H9 (cell line): Measurements from ENCODE around the gene ZNF491. TPM values are rescaled to one million over a fixed set of nuclear protein-coding genes. Genes with fewer than 3 reads are reported as not detected.

Experiments
- DNase-seq: peaks from one replicate; pipeline ENCODE4 v3.0.0-alpha.2; 2017
- H2AFZ ChIP-seq: one replicate; pipeline ENCODE4 v1.6.1; 2013; ENCODE audit warnings: mild to moderate bottlenecking, low read length, control low read depth, moderate library complexity
- H2AK5ac ChIP-seq: 2 replicates; pipeline ENCODE4 v1.6.1; 2013; ENCODE audit warnings: low read length, control low read depth, mixed read lengths; ENCODE audit not compliant: insufficient read length
- H2BK120ac ChIP-seq: one replicate; pipeline ENCODE4 v1.6.1; 2013; ENCODE audit warnings: low read depth, mild to moderate bottlenecking, low read length, control low read depth, inconsistent platforms; ENCODE audit not compliant: poor library complexity, severe bottlenecking
- H2BK12ac ChIP-seq: 2 replicates; pipeline ENCODE4 v1.6.1; 2013; ENCODE audit warnings: low read length, control low read depth, mixed read lengths, low read depth; ENCODE audit not compliant: insufficient read length
- H2BK15ac ChIP-seq: 2 replicates; pipeline ENCODE4 v1.6.1; 2013; ENCODE audit warnings: low read depth, low read length, control low read depth
- H2BK20ac ChIP-seq: one replicate; pipeline ENCODE4 v1.6.1; 2013; ENCODE audit warnings: low read depth, mild to moderate bottlenecking, low read length, control low read depth, inconsistent platforms; ENCODE audit not compliant: poor library complexity, severe bottlenecking
- H2BK5ac ChIP-seq: 2 replicates; pipeline ENCODE4 v1.6.1; 2013; ENCODE audit warnings: low read length, control low read depth, mixed read lengths; ENCODE audit not compliant: insufficient read length
- H3K14ac ChIP-seq: 2 replicates; pipeline ENCODE4 v1.6.1; 2013; ENCODE audit warnings: low read length, control low read depth; ENCODE audit not compliant: insufficient read depth
- H3K18ac ChIP-seq: 2 replicates; pipeline ENCODE4 v1.6.1; 2013; ENCODE audit warnings: low read depth, mild to moderate bottlenecking, mixed read lengths, low read length, control low read depth; ENCODE audit not compliant: insufficient read length
- H3K23ac ChIP-seq: 2 replicates; pipeline ENCODE4 v1.6.1; 2013; ENCODE audit warnings: low read length, control low read depth, mixed read lengths, low read depth; ENCODE audit not compliant: insufficient read length
- H3K23me2 ChIP-seq: 2 replicates; pipeline ENCODE4 v1.6.1; 2013; ENCODE audit warnings: low read depth, mild to moderate bottlenecking, mixed read lengths, low read length, control low read depth; ENCODE audit not compliant: insufficient read length, poor library complexity, severe bottlenecking
- H3K27ac ChIP-seq: 2 replicates; pipeline ENCODE4 v1.5.1; 2013; ENCODE audit warnings: low read length, control low read depth, mixed read lengths, low read depth; ENCODE audit not compliant: insufficient read length
- H3K27me3 ChIP-seq: 2 replicates; pipeline ENCODE4 v1.6.1; 2013; ENCODE audit warnings: low read length, control low read depth, inconsistent platforms; ENCODE audit not compliant: insufficient read depth
- H3K4ac ChIP-seq: 2 replicates; pipeline ENCODE4 v1.6.1; 2013; ENCODE audit warnings: low read depth, mild to moderate bottlenecking, control low read depth, inconsistent platforms, low read length, moderate library complexity
- H3K4me1 ChIP-seq: 2 replicates; pipeline ENCODE4 v1.6.1; 2013; ENCODE audit warnings: low read length, control low read depth, inconsistent platforms; ENCODE audit not compliant: insufficient read depth
- H3K4me2 ChIP-seq: 2 replicates; pipeline ENCODE4 v1.6.1; 2013; ENCODE audit warnings: low read length, control low read depth, mixed read lengths; ENCODE audit not compliant: insufficient read length, insufficient read depth
- H3K56ac ChIP-seq: 2 replicates; pipeline ENCODE4 v1.6.1; 2013; ENCODE audit warnings: low read depth, mild to moderate bottlenecking, mixed read lengths, low read length, control low read depth; ENCODE audit not compliant: insufficient read length
- H3K79me1 ChIP-seq: 2 replicates; pipeline ENCODE4 v1.6.1; 2013; ENCODE audit warnings: low read depth, mild to moderate bottlenecking, moderate library complexity, low read length, control low read depth, inconsistent platforms; ENCODE audit not compliant: insufficient read depth, poor library complexity, severe bottlenecking
- H3K79me2 ChIP-seq: 2 replicates; pipeline ENCODE4 v1.6.1; 2013; ENCODE audit warnings: low read length, control low read depth, inconsistent platforms; ENCODE audit not compliant: insufficient read depth
- H3K9ac ChIP-seq: 2 replicates; pipeline ENCODE4 v1.6.1; 2013; ENCODE audit warnings: low read length, control low read depth, mixed read lengths; ENCODE audit not compliant: insufficient read length; ENCODE audit errors: extremely low read depth
- H3K9me3 ChIP-seq: one replicate; pipeline ENCODE4 v1.6.1; 2013; ENCODE audit warnings: low read depth, low read length, inconsistent platforms; ENCODE audit not compliant: control insufficient read depth
- H3T11ph ChIP-seq: one replicate; pipeline ENCODE4 v1.6.1; 2013; ENCODE audit warnings: mild to moderate bottlenecking, low read length, control low read depth, inconsistent platforms
- H4K20me1 ChIP-seq: one replicate; pipeline ENCODE4 v1.6.1; 2013; ENCODE audit not compliant: control insufficient read depth, insufficient read length, insufficient read depth
- H4K5ac ChIP-seq: 2 replicates; pipeline ENCODE4 v1.6.1; 2013; ENCODE audit warnings: low read depth, mild to moderate bottlenecking, mixed read lengths, low read length, control low read depth; ENCODE audit not compliant: insufficient read length
- H4K8ac ChIP-seq: replicated peaks from 2 replicates; pipeline ENCODE4 v1.6.1; 2013; ENCODE audit warnings: low read length, control low read depth, mixed read lengths, low read depth; ENCODE audit not compliant: insufficient read length
- H4K91ac ChIP-seq: 2 replicates; pipeline ENCODE4 v1.6.1; 2013; ENCODE audit warnings: low read depth, mild to moderate bottlenecking, moderate library complexity, mixed read lengths, low read length, control low read depth; ENCODE audit not compliant: insufficient read length
- H3K27ac Mint-ChIP-seq, 3 experiments: 2 replicates in 2 of 3; 3 replicates in 1 of 3; pipeline ENCODE4 v1.8.0; 2020 to 2021; ENCODE audit warnings: mixed read lengths in 3 of 3, mild to moderate bottlenecking in 1 of 3, moderate library complexity in 1 of 3
- H3K27me3 Mint-ChIP-seq: 2 replicates; pipeline ENCODE4 v1.8.0; 2021; ENCODE audit warnings: low read depth, mild to moderate bottlenecking, moderate library complexity, mixed read lengths
- H3K36me3 Mint-ChIP-seq, 3 experiments: 2 replicates in 2 of 3; 3 replicates in 1 of 3; pipeline ENCODE4 v1.8.0; 2020 to 2021; ENCODE audit warnings: low read depth in 3 of 3, mixed read lengths in 3 of 3; ENCODE audit not compliant: insufficient read depth in 1 of 3
- H3K4me1 Mint-ChIP-seq, 2 experiments: 2 replicates each; pipeline ENCODE4 v1.8.0; 2020; ENCODE audit warnings: mixed read lengths in 2 of 2
- H3K4me3 Mint-ChIP-seq, 2 experiments: 2 replicates in 1 of 2; 3 replicates in 1 of 2; pipeline ENCODE4 v1.8.0; 2020 to 2021; ENCODE audit warnings: mild to moderate bottlenecking in 2 of 2, mixed read lengths in 2 of 2, moderate library complexity in 1 of 2
- H3K9me3 Mint-ChIP-seq, 2 experiments: 2 replicates in 1 of 2; 3 replicates in 1 of 2; pipeline ENCODE4 v1.8.0; 2020; ENCODE audit warnings: mild to moderate bottlenecking in 2 of 2, mixed read lengths in 2 of 2, moderate library complexity in 1 of 2
- CTCF ChIP-seq: fragments of 200-600 bp; sonication (generic); conservative IDR thresholded peaks from 3 replicates; pipeline ENCODE4 v1.8.0; 2021; ENCODE audit warnings: antibody characterized with exemption, mild to moderate bottlenecking
- WGBS: extraction: QIAGEN DNeasy Blood & Tissue Kit; methylation state at CpG from one replicate; pipeline ENCODE4 v1.1.7; 2013; ENCODE audit warnings: missing lambda C conversion rate, low lambda C conversion rate, mixed read lengths; ENCODE audit not compliant: insufficient read length; ENCODE audit errors: extremely low coverage; 5-methylcytosine and 5-hydroxymethylcytosine counted together
- total RNA-seq: library from RNA; stranded (reverse); gene quantifications from 2 replicates; pipeline ENCODE4 v1.2.1, GENCODE V29; 2021

The ZNF491 gene
- total RNA-seq, 1 experiment from 2014 or later = 0.77 TPM

- peaks cover 0 to 10% (median 0%) of the 10 kb centered on the region in 3 experiments; a peak in 3 of 7 replicates for H3K36me3 Mint-ChIP-seq
- no peak for DNase-seq
- H3T11ph ChIP-seq = no peak overlapping the region
- H3K56ac ChIP-seq = no peak overlapping the region
- H3K27me3 Mint-ChIP-seq = peaks cover 26% of the 10 kb centered on the region
- peaks cover 1% of the 10 kb centered on the region for H3K9me3 ChIP-seq
- no peaks in the 10 kb centered on the region for H3K79me1 ChIP-seq
- H2BK5ac ChIP-seq = no peak overlapping the region
- H4K20me1 ChIP-seq = no peaks in the 10 kb centered on the region
- H3K27me3 ChIP-seq = no peaks in the 10 kb centered on the region
- no peak overlapping the region for H2BK12ac ChIP-seq
- H3K14ac ChIP-seq = no peak overlapping the region
- H3K4me3 Mint-ChIP-seq = no peak overlapping the region
- no peak overlapping the region for H4K8ac ChIP-seq
- no peak overlapping the region for H2BK20ac ChIP-seq
- H2BK15ac ChIP-seq = no peak overlapping the region
- H3K18ac ChIP-seq = no peak overlapping the region
- no peak overlapping the region for H4K5ac ChIP-seq
- WGBS = no CpG with 5 or more reads among the region's 2 CpGs
- H2BK120ac ChIP-seq = no peak overlapping the region
- H3K27ac ChIP-seq = no peak overlapping the region
- peaks cover 10 to 15% of the 10 kb centered on the region in 2 experiments for H3K4me1 Mint-ChIP-seq
- no peaks in the 10 kb centered on the region for H3K79me2 ChIP-seq
- no peak for TF ChIP-seq CTCF
- peaks cover under 1% of the 10 kb centered on the region for H3K23me2 ChIP-seq
- no peak overlapping the region for H4K91ac ChIP-seq
- H3K4ac ChIP-seq = no peak overlapping the region
- H3K4me2 ChIP-seq = no peak overlapping the region
- no peak overlapping the region for H2AK5ac ChIP-seq
- H2AFZ ChIP-seq = no peak overlapping the region
- no peaks in the 10 kb centered on the region for H3K4me1 ChIP-seq
- no peak overlapping the region for H3K27ac Mint-ChIP-seq
- no peak overlapping the region for H3K23ac ChIP-seq
- no peak overlapping the region for H3K9ac ChIP-seq
- peaks cover 32 to 76% of the 10 kb centered on the region in 2 experiments for H3K9me3 Mint-ChIP-seq
These were observed 45.4 kb downstream of the ZNF491 start for GRCh38 chr19:11843722-11844121.
